CD14-positive monocyte (primary cell): ENCODE data around the gene CDH8. TPM values are rescaled to one million over a fixed set of nuclear protein-coding genes. Genes with fewer than 3 reads are reported as not detected.

Experiments
- DNase-seq, 3 donors: peaks; one replicate each; pipeline ENCODE4 v3.0.0-alpha.2; 2011 to 2022
- H2AFZ ChIP-seq: 2 replicates; pipeline ENCODE4 v1.6.0; 2012; ENCODE audit warnings: mild to moderate bottlenecking, low read depth, low read length, inconsistent platforms; ENCODE audit not compliant: insufficient read depth, poor library complexity, severe bottlenecking
- H3K27ac ChIP-seq, 2 donors: 1 replicate in 1 of 2; 2 replicates in 1 of 2; pipeline ENCODE4 v1.5.1; 2012 to 2013; ENCODE audit warnings: low read length in 2 of 2, control low read depth in 1 of 2, inconsistent platforms in 1 of 2, low read depth in 1 of 2, mild to moderate bottlenecking in 1 of 2
- H3K27me3 ChIP-seq, 2 donors: one replicate each; pipeline versions ENCODE4 v1.6.0 to v1.6.1; 2011 to 2013; ENCODE audit warnings: low read length in 2 of 2; ENCODE audit not compliant: control insufficient read depth in 2 of 2, insufficient read depth in 2 of 2
- H3K36me3 ChIP-seq, 2 donors: replicated peaks in 1 of 2; 1 replicate in 1 of 2; 2 replicates in 1 of 2; pipeline versions ENCODE4 v1.5.1 to v1.6.1; 2012 to 2013; ENCODE audit warnings: low read length in 2 of 2, control low read depth in 1 of 2, inconsistent platforms in 1 of 2, mild to moderate bottlenecking in 1 of 2; ENCODE audit not compliant: insufficient read depth in 2 of 2, control insufficient read depth in 1 of 2
- H3K4me1 ChIP-seq, 2 donors: 1 replicate in 1 of 2; 2 replicates in 1 of 2; pipeline versions ENCODE4 v1.5.1 to v1.6.1; 2012 to 2013; ENCODE audit warnings: low read length in 2 of 2, control low read depth in 1 of 2, inconsistent platforms in 1 of 2, mild to moderate bottlenecking in 1 of 2, moderate library complexity in 1 of 2; ENCODE audit not compliant: insufficient read depth in 2 of 2, control insufficient read depth in 1 of 2
- H3K4me2 ChIP-seq: replicated peaks from 2 replicates; pipeline ENCODE3; 2012; ENCODE audit warnings: low read length, moderate library complexity, mild to moderate bottlenecking; ENCODE audit not compliant: poor library complexity, severe bottlenecking; ENCODE audit errors: extremely low read depth
- H3K4me3 ChIP-seq, 3 experiments: fragments of 200-600 bp in 1 of 3; sonication (generic) in 1 of 3; replicated peaks in 1 of 3; 1 replicate in 2 of 3; 2 replicates in 1 of 3; pipeline ENCODE4 v1.5.1; 2011 to 2013; ENCODE audit warnings: low read length in 3 of 3, mild to moderate bottlenecking in 3 of 3, control low read depth in 2 of 3, low read depth in 2 of 3, inconsistent platforms in 1 of 3, moderate library complexity in 1 of 3
- H3K79me2 ChIP-seq: 2 replicates; pipeline ENCODE4 v1.6.0; 2012; ENCODE audit warnings: mild to moderate bottlenecking, control low read depth, inconsistent platforms, low read length, moderate library complexity; ENCODE audit not compliant: insufficient read depth
- H3K9ac ChIP-seq: 2 replicates; pipeline ENCODE4 v1.6.0; 2017; ENCODE audit warnings: low read length, mild to moderate bottlenecking; ENCODE audit not compliant: insufficient read depth, poor library complexity, severe bottlenecking
- H3K9me3 ChIP-seq, 2 donors: replicated peaks in 1 of 2; 1 replicate in 1 of 2; 2 replicates in 1 of 2; pipeline versions ENCODE4 v1.5.1 to v1.6.1; 2012 to 2013; ENCODE audit warnings: low read length in 2 of 2, control low read depth in 1 of 2; ENCODE audit not compliant: control insufficient read depth in 1 of 2, insufficient read depth in 1 of 2
- H4K20me1 ChIP-seq: 2 replicates; pipeline ENCODE4 v1.6.0; 2012; ENCODE audit warnings: mild to moderate bottlenecking, low read length, control low read depth, moderate library complexity; ENCODE audit not compliant: insufficient read depth
- H3K27ac Mint-ChIP-seq, 7 donors: one replicate each; pipeline ENCODE4 v1.8.0; 2020; ENCODE audit warnings: mild to moderate bottlenecking in 7 of 7, mixed read lengths in 7 of 7, moderate library complexity in 6 of 7, inconsistent platforms in 2 of 7
- H3K27me3 Mint-ChIP-seq, 3 donors: one replicate each; pipeline ENCODE4 v1.8.0; 2021 to 2022; ENCODE audit warnings: low read depth in 3 of 3, mild to moderate bottlenecking in 3 of 3, mixed read lengths in 3 of 3, moderate library complexity in 3 of 3, inconsistent platforms in 1 of 3
- H3K36me3 Mint-ChIP-seq, 2 donors: one replicate each; pipeline ENCODE4 v1.8.0; 2020; ENCODE audit warnings: mixed read lengths in 2 of 2, inconsistent platforms in 1 of 2, mild to moderate bottlenecking in 1 of 2
- H3K4me1 Mint-ChIP-seq: one replicate; pipeline ENCODE4 v1.8.0; 2020; ENCODE audit warnings: mild to moderate bottlenecking, mixed read lengths
- H3K4me3 Mint-ChIP-seq, 2 donors: one replicate each; pipeline ENCODE4 v1.8.0; 2020; ENCODE audit warnings: mild to moderate bottlenecking in 2 of 2, mixed read lengths in 2 of 2, moderate library complexity in 1 of 2
- H3K9me3 Mint-ChIP-seq, 7 donors: one replicate each; pipeline ENCODE4 v1.8.0; 2020 to 2022; ENCODE audit warnings: mixed read lengths in 7 of 7, mild to moderate bottlenecking in 6 of 7, moderate library complexity in 6 of 7, inconsistent platforms in 2 of 7
- WGBS: methylation state at CpG from one replicate; pipeline ENCODE4 v1.1.5; 2013; ENCODE audit warnings: missing lambda C conversion rate; ENCODE audit not compliant: insufficient coverage; 5-methylcytosine and 5-hydroxymethylcytosine counted together
- intact Hi-C, 2 donors: fragments of 100-400 bp; cut with micrococcal nuclease; formaldehyde crosslinking; loops; one replicate each; pipeline versions ENCODE4 v1.15.0 to v1.15.1; 2023
- polyA plus RNA-seq, 3 donors: library from polyadenylated mRNA; depleted of rRNA in 1 of 3; unstranded in 2 of 3; stranded (reverse) in 1 of 3; fragments of 300-500 nt in 2 of 3; fragments of >200 nt in 1 of 3; fragmentation: Illumina TruSeq in 2 of 3; gene quantifications; 1 replicate in 2 of 3; 2 replicates in 1 of 3; pipeline ENCODE4 v1.2.3, GENCODE V29; 2012 to 2021
- TF ChIP-seq, protein P1 (sequence below): fragments of 200-600 bp; IDR thresholded peaks from one replicate; pipeline ENCODE4 v1.8.0; 2022; ENCODE audit warnings: antibody characterized with exemption, mild to moderate bottlenecking

CDH8 gene
- polyA plus RNA-seq, 3 donors, result not detected

DNA sequence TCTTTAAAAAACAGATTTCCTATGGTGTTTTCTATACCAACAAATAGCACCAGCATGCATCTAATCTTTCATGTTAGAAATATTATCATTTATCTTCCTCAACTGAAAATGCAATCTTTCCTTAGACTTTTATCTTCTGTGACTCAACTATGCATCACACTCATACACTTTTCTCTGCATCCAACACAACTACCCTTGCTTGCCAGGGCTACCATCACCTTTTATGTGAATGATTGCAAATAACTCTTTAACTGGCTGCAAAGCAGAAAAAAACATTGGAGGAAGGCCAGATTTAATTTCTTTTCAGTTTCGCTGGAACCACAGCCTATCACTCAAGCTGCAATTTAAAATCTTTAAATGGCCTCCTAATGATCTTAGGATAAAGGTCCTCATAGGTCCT lies 212.9 kb downstream of the CDH8 start:
- peaks cover 0 to 3% (median 0%) of the 10 kb centered on the region in 7 donors for H3K9me3 Mint-ChIP-seq
- no peak overlapping the region for H3K4me3 Mint-ChIP-seq
- H3K27ac ChIP-seq, result no peak overlapping the region
- no peak overlapping the region for H2AFZ ChIP-seq
- H3K27me3 ChIP-seq, result no peaks in the 10 kb centered on the region
- H3K27ac Mint-ChIP-seq, result no peak overlapping the region
- H3K27me3 Mint-ChIP-seq, result no peaks in the 10 kb centered on the region
- no peaks in the 10 kb centered on the region for H3K9me3 ChIP-seq
- TF ChIP-seq, protein P1, sequence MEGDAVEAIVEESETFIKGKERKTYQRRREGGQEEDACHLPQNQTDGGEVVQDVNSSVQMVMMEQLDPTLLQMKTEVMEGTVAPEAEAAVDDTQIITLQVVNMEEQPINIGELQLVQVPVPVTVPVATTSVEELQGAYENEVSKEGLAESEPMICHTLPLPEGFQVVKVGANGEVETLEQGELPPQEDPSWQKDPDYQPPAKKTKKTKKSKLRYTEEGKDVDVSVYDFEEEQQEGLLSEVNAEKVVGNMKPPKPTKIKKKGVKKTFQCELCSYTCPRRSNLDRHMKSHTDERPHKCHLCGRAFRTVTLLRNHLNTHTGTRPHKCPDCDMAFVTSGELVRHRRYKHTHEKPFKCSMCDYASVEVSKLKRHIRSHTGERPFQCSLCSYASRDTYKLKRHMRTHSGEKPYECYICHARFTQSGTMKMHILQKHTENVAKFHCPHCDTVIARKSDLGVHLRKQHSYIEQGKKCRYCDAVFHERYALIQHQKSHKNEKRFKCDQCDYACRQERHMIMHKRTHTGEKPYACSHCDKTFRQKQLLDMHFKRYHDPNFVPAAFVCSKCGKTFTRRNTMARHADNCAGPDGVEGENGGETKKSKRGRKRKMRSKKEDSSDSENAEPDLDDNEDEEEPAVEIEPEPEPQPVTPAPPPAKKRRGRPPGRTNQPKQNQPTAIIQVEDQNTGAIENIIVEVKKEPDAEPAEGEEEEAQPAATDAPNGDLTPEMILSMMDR, result no peak
- no peaks in the 10 kb centered on the region for H3K4me1 ChIP-seq
- DNase-seq, result no peak
- no peaks in the 10 kb centered on the region for H3K79me2 ChIP-seq
- no peak overlapping the region for H3K4me3 ChIP-seq
- intact Hi-C loops, result no loop called here
- H3K4me2 ChIP-seq, result no peak overlapping the region
- H4K20me1 ChIP-seq, result no peaks in the 10 kb centered on the region
- H3K36me3 ChIP-seq, result no peaks in the 10 kb centered on the region
- H3K4me1 Mint-ChIP-seq, result no peaks in the 10 kb centered on the region
- H3K36me3 Mint-ChIP-seq, result no peaks in the 10 kb centered on the region
- WGBS, result 60% methylated on average over 1 of the region's 1 CpG
- no peak overlapping the region for H3K9ac ChIP-seq

DNA sequence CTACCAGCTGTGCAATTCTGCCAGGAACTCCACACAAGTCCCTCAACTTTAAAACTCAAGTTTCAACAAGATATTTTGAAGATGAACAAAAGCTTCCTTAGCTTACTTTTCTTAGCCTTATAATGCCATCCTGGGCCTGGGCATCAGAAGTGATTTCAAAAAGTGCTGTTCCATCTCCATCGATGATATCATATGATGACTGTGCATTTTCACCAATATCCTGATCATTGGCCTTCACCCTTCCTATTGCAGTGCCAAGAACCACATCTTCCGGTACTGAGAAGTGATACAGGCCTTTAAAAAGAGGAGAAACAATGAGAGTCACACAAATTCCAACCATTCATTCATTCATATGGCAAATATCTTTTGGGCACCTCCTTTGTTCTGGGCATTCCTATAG lies 215.4 kb downstream of the CDH8 start:
- H3K9ac ChIP-seq, result no peak overlapping the region

More for the DNA sequence above, 215.4 kb downstream of the CDH8 start:
- no peak overlapping the region for H2AFZ ChIP-seq
- Mint-ChIP-seq H3K36me3 (no peaks in the 10 kb centered on the region), H3K4me3 (no peak overlapping the region), H3K27me3 (no peaks in the 10 kb centered on the region), H3K4me1 (no peaks in the 10 kb centered on the region), H3K9me3 (peaks cover 0 to 3% (median 0%) of the 10 kb centered on the region in 7 donors), H3K27ac (no peak overlapping the region)
- no peaks in the 10 kb centered on the region for H3K9me3 ChIP-seq
- H3K27me3 ChIP-seq, result no peaks in the 10 kb centered on the region
- intact Hi-C loops, result no loop called here
- no peak overlapping the region for H3K27ac ChIP-seq
- DNase-seq, result no peak
- H3K4me3 ChIP-seq, result no peak overlapping the region
- no peaks in the 10 kb centered on the region for H3K4me1 ChIP-seq
- no peak overlapping the region for H3K4me2 ChIP-seq
- H3K79me2 ChIP-seq, result no peaks in the 10 kb centered on the region
- no peaks in the 10 kb centered on the region for H4K20me1 ChIP-seq
- 86% methylated on average over 1 of the region's 2 CpGs for WGBS
- no peaks in the 10 kb centered on the region for H3K36me3 ChIP-seq
- TF ChIP-seq, protein P1, result no peak
